GM18498 (cell line): ENCODE results near the gene MAP1LC3C.
"Not testable (repeated sequence)": the region's sequence is repeated elsewhere in the genome, so short reads cannot be mapped to it uniquely, and the experiment has no call there.

Experiments used
- ATAC-seq: cut with Tn5 transposase; IDR thresholded peaks from one replicate; pipeline ENCODE4 v1.9.1; 2021; ENCODE audit warnings: mild to moderate bottlenecking, moderate library complexity; ENCODE audit not compliant: unreplicated experiment

Gene MAP1LC3C

DNA sequence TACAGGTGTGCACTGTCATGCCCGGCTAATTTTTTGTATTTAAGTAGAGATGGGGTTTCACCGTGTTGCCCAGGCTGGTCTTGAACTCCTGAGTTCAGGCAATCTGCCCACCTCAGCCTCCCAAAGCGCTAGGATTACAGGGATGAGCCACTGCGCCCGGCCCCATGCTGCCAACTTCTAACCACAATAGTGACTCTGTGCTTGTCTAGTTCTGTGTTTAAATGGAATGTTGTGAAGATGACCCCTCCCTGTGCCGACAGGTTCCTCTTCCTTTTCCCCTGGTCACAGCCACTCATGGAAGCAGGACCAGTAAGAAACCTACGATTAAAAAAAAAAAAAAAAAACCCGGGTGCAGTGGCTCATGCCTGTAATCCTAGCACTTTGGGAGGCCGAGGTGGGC is 4.7 kb downstream of the MAP1LC3C start:
- ATAC-seq = no peak

DNA sequence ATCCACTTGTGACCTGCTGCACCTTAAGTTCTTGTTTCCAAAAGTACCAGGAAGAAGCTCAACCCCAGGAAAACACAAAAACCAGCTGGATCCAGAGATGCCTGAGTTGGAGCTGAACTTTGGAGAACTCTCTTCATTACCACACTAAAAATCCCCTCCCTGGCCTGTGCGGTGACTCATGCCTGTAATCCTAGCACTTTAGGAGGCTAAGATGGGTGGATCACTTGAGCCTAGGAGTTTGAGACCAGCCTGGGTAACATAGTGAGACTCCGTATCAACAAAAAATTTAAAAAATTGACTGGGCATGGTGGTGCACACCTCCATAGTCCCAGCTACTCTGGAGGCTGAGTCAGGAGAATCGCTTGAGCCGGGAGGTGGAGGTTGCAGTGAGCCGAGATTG is 6.2 kb downstream of the MAP1LC3C start:
- no peak for ATAC-seq

DNA sequence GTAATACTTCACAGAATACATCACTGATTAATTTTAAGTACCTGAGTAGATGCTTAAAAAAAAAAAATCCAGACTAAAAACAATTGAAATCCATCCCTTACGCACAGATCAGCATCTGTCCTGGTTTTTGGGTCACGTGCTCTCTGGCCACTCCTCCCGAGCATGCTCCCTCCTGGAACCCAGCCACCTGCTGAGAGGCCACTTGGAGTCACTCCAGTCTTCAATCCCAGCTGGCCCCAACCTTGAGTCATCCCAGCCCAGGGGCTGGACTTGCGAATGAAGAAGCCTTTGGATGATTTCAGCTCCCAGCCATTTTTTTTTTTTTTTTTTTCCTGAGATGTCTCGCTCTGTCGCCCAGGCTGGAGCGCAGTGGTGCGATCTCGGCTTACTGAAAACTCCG is 8.9 kb downstream of the MAP1LC3C start:
- ATAC-seq = no peak

DNA sequence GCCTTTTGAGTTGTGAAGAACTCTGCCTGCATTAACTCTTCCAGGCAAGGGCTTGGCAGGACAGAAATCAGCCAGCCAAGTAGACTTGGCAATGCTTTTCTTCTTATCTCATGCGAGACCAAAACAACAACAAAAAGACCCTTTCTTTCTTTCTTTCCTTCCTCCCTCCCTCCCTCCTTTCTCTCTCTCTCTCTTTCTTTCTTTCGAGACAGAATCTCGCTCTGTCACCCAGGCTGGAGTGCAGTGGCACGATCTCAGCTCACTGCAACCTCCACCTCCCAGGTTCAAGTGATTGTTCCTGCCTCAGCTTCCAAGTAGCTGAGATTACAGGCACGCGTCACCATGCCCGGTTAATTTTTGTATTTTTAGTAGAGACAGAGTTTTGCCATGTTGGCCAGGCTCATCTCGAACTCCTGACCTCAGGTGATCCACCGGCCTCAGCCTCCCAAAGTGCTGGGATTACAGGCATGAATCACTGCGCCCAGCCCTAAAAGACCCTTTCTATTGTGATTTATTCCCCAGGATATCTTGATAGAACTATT is 10.4 kb downstream of the MAP1LC3C start:
- not testable (repeated sequence) for ATAC-seq

DNA sequence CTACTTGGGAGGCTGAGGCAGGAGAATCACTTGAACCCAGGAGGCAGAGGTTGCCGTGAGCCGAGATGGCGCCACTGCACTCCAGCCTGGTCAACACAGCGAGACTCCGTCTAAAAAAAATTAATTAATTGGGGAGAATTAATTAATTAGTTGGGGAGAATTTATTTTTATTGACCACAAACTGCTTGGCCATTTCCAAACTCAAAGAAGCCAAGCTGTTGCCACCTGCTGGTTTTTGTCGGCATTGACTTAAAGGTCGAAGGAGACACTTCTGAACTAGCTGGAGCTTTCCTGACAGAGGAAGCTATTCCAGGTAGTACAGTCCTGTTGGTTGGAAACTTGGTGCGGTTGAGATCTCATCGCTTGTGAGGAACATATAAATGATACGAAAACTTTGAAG is 13.1 kb downstream of the MAP1LC3C start:
- no peak for ATAC-seq

DNA sequence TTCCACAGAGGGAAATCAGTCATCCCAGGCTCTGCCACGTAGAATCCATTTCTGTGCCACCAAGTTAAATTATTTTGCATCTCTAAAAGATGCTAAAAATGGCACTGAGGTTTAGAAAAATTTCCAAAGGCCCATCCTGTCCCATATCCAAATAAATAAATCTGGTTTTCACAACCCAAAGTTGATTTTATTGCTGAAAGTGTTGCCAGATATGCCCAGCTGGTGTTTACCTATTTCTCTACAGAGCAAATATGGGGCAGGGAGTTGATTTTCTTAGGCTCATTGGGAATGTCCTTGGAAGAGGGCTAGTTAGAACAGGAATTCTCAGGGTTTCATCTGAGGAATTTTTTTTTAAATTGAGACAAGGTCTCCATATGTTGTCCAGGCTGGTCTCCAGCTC is 19.0 kb downstream of the MAP1LC3C start:
- no peak for ATAC-seq

DNA sequence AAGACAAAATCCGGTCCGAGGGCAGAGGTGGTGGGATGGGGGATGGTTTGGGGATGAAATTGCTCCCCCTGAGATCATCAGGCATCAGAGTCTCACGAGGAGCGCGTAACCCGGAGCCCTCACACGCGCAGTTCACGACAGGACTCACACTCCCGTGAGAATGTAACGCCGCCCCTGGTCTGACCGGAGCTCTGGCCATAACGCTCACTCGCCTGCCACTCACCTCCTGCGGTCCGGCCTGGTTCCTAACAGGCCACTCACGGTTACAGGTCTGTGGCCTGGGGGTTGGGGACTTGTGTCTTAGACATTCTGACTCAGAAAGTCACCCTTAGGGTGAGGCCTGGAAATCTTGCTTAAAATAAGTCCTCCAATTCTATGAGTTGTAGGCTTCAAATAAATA is 19.8 kb downstream of the MAP1LC3C start:
- ATAC-seq = no peak

DNA sequence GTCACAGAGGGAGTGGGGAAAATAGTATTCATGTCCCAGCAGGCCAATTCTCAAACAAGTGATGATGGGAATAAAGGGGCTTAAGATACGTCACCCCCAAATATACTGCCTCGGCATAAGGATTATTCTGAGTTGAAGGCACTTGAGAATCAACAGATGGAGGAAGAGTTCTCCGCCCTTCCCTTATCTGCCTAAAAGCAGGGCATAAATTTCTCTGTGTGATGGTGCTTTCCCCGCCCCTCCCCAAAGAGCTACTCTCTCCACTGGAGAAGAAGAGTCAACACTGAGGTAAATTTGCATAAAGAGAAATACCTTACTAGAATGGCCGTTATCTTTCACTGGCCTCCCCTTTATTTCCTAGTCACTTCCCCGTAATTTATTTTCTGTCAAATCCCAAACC is 22.7 kb downstream of the MAP1LC3C start:
- ATAC-seq = no peak

DNA sequence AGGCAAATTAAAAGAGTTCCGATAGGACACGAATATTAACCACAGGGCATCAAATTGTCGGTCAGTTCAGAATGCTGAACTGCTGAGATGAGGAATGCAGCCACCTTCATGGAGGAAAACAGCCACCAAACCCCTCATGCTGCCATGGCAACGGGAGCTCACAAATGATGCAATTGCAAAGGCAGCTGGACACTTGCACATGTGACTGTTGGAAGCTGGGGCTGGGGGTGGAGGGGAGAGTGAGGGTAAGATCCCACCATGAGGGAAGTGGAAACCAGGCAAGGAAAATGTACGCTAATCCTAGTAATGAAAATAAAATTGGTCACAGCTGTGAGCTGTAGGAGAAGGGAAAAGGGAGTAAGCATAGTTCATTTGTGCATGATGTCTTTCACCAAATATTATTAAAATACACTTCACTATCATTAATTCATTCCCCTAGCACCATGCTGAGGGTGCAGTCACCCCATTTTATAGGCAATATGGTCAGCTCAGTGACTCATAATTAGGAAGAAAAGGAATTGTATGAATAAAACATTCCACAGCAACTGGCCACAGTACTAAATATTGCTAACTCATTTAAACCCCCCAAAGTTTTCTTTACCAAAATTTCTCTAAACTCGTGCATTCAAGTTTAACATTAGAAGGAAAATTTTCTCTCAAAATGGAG is 26.1 kb downstream of the MAP1LC3C start:
- no peak for ATAC-seq

DNA sequence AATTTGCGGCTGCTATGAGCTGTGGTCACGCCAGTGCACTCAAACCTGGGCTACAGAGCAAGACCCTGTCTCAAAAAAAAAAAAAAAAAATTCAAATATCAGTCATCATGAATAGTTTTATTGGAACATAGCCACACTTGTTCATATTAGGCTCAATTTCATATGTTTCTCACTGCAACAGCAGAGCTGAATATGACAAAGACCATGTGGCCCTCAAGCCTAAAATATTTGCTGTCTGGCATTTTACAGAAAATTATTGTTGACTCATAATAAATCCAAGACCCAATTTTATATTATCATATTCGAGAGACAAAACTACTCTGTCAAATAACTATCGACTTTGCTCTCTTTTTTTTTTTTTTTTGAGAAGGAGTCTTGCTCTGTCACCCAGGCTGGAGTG is 30.3 kb downstream of the MAP1LC3C start:
- ATAC-seq = no peak

DNA sequence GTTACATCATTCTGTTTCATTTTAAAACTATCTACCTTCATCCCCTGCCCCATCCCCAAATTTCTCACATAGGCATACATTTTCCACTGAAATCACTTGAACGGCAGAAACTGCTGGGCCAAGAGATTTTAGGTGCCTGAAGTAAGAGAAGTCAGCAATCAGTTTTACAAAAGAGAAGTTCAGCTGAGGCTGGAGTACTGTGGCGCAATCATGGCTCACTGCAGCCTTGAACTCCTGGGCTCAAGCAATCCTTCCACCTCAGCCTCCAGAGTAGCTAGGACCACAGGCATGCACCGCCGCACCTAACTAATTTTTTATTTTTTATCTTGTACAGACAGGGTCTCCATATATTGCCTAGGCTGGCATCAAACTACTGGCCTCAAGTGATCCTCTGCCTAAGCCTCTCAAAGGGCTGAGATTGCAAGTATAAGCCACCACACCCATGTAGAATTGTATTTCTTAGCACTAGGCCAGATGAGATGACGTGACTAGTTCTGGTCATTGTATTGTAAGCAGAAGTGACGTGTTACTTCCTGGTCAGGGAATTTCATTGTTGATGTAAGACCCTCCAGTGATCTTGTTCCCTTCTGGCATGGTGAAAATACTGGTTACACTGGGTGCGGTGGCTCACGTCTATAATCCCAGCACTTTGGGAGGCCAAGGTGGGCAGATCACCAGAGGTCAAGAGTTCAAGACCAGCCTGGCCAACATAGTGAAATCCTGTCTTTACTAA is 34.2 kb downstream of the MAP1LC3C start:
- ATAC-seq = no peak

DNA sequence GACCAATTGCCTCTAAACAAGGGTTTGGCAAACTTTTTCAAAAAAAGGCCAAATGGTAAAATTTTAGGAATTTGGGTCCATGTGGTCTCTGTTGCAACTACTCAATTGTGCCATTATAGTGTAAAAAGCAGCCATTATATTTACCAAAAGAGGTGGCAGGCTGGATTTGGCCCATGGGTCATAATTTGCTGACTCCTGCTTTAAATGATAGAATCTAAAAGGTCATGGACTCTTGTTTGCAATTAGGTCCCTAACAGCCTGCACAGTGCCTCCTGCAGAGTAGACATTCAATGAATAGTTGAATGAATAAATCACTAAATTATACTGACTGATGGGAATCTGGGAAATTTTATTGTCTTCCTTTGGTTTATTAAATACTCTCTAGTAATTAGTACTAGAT is 35.2 kb downstream of the MAP1LC3C start:
- no peak for ATAC-seq

DNA sequence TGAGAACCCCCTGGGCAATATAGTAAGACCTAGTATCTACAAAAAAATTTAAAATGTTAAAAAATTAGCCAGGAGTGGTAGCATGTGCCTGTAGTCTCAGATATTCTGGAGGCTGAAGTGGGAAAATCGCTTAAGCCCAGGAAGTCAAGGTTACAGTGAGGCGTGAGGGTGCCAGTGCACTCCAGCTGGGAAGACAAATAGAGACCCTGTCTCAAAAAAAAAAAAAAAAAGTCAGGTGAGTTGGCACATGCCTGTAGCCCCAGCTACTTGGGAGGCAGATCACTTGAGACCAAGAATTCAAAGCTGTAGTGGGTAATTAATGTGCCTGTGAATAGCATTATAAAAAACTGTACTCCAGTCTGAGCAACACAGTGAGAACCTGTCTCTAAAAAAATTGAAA is 36.7 kb downstream of the MAP1LC3C start:
- no peak for ATAC-seq

DNA sequence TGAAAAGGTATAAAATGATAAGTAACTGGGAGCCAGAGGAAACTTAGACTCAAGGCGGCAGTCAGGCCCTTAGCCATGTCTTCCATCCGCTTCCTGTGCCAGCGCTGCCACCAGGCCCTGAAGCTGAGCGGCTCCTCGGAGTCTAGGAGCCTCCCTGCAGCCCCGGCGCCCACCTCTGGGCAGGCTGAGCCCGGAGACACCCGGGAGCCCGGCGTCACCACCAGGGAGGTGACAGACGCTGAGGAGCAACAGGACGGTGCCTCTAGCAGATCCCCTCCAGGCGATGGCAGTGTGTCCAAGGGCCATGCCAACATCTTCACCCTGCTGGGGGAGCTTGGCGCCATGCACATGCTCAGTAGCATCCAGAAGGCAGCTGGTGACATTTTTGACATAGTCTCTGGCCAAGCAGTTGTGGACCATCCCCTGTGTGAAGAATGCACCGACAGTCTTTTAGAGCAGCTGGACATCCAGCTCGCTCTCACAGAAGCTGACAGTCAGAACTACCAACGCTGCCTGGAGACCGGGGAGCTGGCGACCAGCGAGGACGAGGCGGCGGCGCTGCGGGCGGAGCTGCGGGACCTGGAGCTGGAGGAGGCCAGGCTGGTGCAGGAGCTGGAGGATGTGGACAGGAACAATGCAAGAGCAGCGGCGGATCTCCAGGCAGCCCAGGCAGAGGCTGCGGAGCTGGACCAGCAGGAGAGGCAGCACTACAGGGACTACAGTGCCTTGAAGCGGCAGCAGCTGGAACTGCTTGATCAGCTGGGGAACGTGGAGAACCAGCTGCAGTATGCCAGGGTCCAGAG is 41.0 kb downstream of the MAP1LC3C start, which contains the start of gene BECN2:
Gene BECN2 (plus strand): TSS at position 76 of the 803 bp plus-strand sequence. CDS start 0 bp downstream, at position 76.
- no peak for ATAC-seq

DNA sequence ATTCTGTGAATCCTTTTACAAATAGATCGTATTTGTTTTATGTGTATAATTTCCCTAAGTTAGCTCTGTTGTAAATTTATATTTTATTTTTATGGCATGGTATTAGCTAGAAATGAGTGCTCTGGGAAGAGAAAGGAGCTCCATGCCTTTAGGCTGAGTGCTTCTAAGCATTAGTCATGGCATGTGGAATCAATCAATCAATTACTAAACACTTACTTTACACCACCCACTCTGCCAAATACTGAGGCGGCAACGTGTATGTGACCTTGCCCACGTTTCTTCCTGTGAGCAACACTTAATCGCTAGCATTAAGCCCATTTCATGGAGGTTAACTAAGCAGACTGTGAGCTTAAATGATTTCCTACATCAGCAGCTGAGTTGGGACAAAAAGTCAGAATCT is 48.5 kb downstream of the MAP1LC3C start:
- ATAC-seq = no peak

DNA sequence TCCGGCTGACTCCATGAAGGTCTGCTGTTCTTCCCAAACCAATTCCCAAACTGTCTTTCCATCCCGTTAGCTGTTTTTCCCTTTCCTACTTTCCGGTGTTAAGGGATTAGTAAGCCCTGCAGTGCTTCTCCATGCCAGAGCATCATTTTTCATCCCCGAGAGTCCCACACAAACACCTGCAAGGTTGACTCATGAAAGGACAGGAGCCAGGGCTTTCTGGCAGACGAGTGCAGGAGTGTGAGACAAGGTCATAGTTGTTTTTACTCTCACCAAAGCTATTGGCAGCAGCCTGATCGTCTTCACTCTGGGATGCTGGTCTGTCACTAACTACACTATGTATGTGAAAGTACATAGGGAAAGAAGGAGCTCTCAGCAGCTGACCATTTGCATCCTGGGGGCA is 51.5 kb downstream of the MAP1LC3C start:
- ATAC-seq = no peak
